Measurements from ENCODE around the gene RIPK4. TPM values are rescaled to one million over a fixed set of nuclear protein-coding genes. Genes with fewer than 3 reads are reported as not detected.

The RIPK4 gene
- total and polyA plus RNA-seq, 2 donors (not counting 1 experiment from before 2014, with no cell fraction given): not detected

DNA sequence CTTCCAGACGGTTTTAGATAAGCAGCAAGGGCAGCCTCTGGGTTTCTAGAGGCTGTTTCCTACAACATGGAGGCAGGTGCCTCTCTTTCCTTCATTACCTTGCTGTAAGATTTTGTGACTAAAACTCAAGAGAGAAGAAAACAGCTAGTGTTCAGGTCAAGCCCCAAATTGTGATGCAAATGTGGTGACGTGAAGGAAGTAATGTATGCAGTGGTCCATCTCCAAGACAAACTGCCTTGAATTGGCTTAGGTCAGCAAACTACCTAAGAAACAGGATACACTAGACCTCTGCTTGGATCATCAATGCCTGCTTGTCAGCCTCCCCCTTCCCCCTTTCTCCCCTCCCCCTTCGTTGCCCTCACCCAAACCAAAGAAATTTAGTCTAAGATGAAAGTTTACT is 28.9 kb upstream of the RIPK4 start:
- TF ChIP-seq, protein P1, sequence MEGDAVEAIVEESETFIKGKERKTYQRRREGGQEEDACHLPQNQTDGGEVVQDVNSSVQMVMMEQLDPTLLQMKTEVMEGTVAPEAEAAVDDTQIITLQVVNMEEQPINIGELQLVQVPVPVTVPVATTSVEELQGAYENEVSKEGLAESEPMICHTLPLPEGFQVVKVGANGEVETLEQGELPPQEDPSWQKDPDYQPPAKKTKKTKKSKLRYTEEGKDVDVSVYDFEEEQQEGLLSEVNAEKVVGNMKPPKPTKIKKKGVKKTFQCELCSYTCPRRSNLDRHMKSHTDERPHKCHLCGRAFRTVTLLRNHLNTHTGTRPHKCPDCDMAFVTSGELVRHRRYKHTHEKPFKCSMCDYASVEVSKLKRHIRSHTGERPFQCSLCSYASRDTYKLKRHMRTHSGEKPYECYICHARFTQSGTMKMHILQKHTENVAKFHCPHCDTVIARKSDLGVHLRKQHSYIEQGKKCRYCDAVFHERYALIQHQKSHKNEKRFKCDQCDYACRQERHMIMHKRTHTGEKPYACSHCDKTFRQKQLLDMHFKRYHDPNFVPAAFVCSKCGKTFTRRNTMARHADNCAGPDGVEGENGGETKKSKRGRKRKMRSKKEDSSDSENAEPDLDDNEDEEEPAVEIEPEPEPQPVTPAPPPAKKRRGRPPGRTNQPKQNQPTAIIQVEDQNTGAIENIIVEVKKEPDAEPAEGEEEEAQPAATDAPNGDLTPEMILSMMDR (IDR thresholded peaks at IDR 0.05): no peak
- TF ChIP-seq EZH2 (IDR thresholded peaks at IDR 0.05; ENCODE audit: borderline replicate concordance, insufficient read depth, low read depth, low read length, poor library complexity, severe bottlenecking): no peak
- H3K27me3 ChIP-seq (replicated peaks in 1 of 4; ENCODE audit: control extremely low read depth in 1 of 4, control insufficient read depth in 3 of 4, insufficient read depth in 4 of 4, low read length in 3 of 4): peaks cover 0 to 3% (median 0%) of the 10 kb centered on the region in 4 experiments
- Mint-ChIP-seq H3K4me3 (no peak overlapping the region), H3K9me3 (ENCODE audit: insufficient read depth) (peaks cover 7% of the 10 kb centered on the region), H3K27me3 (peaks cover 9% of the 10 kb centered on the region), H3K27ac (no peak overlapping the region), H3K4me1 (no peaks in the 10 kb centered on the region)
- peaks cover 8 to 22% (median 10%) of the 10 kb centered on the region in 3 donors for H3K9me3 ChIP-seq (ENCODE audit: control extremely low read depth in 1 of 3, control insufficient read depth in 2 of 3, insufficient read depth in 1 of 3, low read length in 2 of 3)
- ATAC-seq (ENCODE audit: low read depth) (no peak), DNase-seq (no peak)
- ChIA-PET POLR2A (no interaction called here), CTCF (interaction anchor here (2.6 kb wide), 1 partner anchor 21 kb away, joined by 8 read pairs; no protein-coding TSS in a partner anchor)
- WGBS (ENCODE audit: insufficient coverage): 83% methylated on average over 1 of the region's 3 CpGs
- H3K36me3 ChIP-seq (replicated peaks in 1 of 2; ENCODE audit: control extremely low read depth in 1 of 2, control insufficient read depth in 1 of 2, extremely low read depth in 1 of 2, insufficient read depth in 2 of 2, low read length in 1 of 2): peaks cover 0 to 17% of the 10 kb centered on the region in 2 experiments
- no peaks in the 10 kb centered on the region for H3K79me2 ChIP-seq (ENCODE audit: control insufficient read depth, insufficient read depth, low read length)
- intact Hi-C loops (cut with micrococcal nuclease): no loop called here
- no peak overlapping the region for H3K27ac ChIP-seq (ENCODE audit: low read length in 2 of 2)
- no peak overlapping the region for H3K4me2 ChIP-seq (replicated peaks; ENCODE audit: low read depth, low read length, poor library complexity, severe bottlenecking)
- H3K9ac ChIP-seq (ENCODE audit: low read length): no peak overlapping the region
- H3K4me1 ChIP-seq (ENCODE audit: control insufficient read depth in 2 of 2, insufficient read depth in 2 of 2, low read length in 2 of 2): no peaks in the 10 kb centered on the region
- no peak overlapping the region for H3K4me3 ChIP-seq (ENCODE audit: control extremely low read depth in 1 of 5, extremely low read depth in 1 of 5, insufficient read depth in 1 of 5, low read depth in 2 of 5, low read length in 4 of 5)
- no peaks in the 10 kb centered on the region for H4K20me1 ChIP-seq (ENCODE audit: control insufficient read depth, insufficient read depth, low read length, poor library complexity, severe bottlenecking)
- H2AFZ ChIP-seq (ENCODE audit: insufficient read depth, low read depth, low read length, poor library complexity, severe bottlenecking): no peak overlapping the region

DNA sequence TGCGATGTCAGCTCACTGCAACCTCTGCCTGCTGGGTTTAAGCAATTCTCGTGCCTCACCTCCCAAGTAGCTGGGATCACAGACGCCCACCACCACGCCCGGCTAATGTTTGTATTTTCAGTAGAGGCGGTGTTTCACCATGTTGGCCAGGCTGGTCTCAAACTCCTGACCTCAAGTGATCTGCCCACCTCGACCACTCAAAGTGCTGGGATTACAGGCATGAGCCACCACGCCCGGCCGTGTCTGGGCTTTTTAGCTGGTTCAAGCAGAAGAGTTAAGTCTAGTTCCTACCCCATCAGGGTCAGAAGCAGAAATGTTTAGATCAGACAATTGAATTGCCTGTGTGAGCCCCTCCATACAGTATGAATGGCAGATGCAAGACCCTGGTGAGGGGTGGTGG is 27.7 kb upstream of the RIPK4 start:
- Histone ChIP-seq H3K9ac (ENCODE audit: low read length) (no peak overlapping the region), H4K20me1 (ENCODE audit: control insufficient read depth, insufficient read depth, low read length, poor library complexity, severe bottlenecking) (no peaks in the 10 kb centered on the region), H3K36me3 (replicated peaks in 1 of 2; ENCODE audit: control extremely low read depth in 1 of 2, control insufficient read depth in 1 of 2, extremely low read depth in 1 of 2, insufficient read depth in 2 of 2, low read length in 1 of 2) (peaks cover 0 to 8% of the 10 kb centered on the region in 2 experiments), H3K79me2 (ENCODE audit: control insufficient read depth, insufficient read depth, low read length) (no peaks in the 10 kb centered on the region), H3K27me3 (replicated peaks in 1 of 4; ENCODE audit: control extremely low read depth in 1 of 4, control insufficient read depth in 3 of 4, insufficient read depth in 4 of 4, low read length in 3 of 4) (peaks cover 0 to 3% (median 0%) of the 10 kb centered on the region in 4 experiments), H3K4me1 (ENCODE audit: control insufficient read depth in 2 of 2, insufficient read depth in 2 of 2, low read length in 2 of 2) (no peaks in the 10 kb centered on the region), H2AFZ (ENCODE audit: insufficient read depth, low read depth, low read length, poor library complexity, severe bottlenecking) (no peak overlapping the region), H3K9me3 (ENCODE audit: control extremely low read depth in 1 of 3, control insufficient read depth in 2 of 3, insufficient read depth in 1 of 3, low read length in 2 of 3) (peaks cover 8 to 22% (median 10%) of the 10 kb centered on the region in 3 donors), H3K27ac (ENCODE audit: low read length in 2 of 2) (no peak overlapping the region), H3K4me3 (ENCODE audit: control extremely low read depth in 1 of 5, extremely low read depth in 1 of 5, insufficient read depth in 1 of 5, low read depth in 2 of 5, low read length in 4 of 5) (no peak overlapping the region), H3K4me2 (replicated peaks; ENCODE audit: low read depth, low read length, poor library complexity, severe bottlenecking) (no peak overlapping the region)
- Mint-ChIP-seq H3K4me1 (no peaks in the 10 kb centered on the region), H3K27ac (no peak overlapping the region), H3K4me3 (no peak overlapping the region), H3K27me3 (peaks cover 10% of the 10 kb centered on the region), H3K9me3 (ENCODE audit: insufficient read depth) (peaks cover 7% of the 10 kb centered on the region)
- intact Hi-C loops (cut with micrococcal nuclease): no loop called here
- TF ChIP-seq, protein P1 (IDR thresholded peaks at IDR 0.05): no peak
- TF ChIP-seq EZH2 (IDR thresholded peaks at IDR 0.05; ENCODE audit: borderline replicate concordance, insufficient read depth, low read depth, low read length, poor library complexity, severe bottlenecking): no peak
- DNase-seq: no peak
- no peak for ATAC-seq (ENCODE audit: low read depth)
- POLR2A ChIA-PET: no interaction called here
- CTCF ChIA-PET: interaction anchor here (2.6 kb wide), 1 partner anchor 22 kb away, joined by 8 read pairs; no protein-coding TSS in a partner anchor
- 97% methylated on average over 10 of the region's 10 CpGs for WGBS (ENCODE audit: insufficient coverage)

Measured in B cell (primary cell).